Omental fat pad (tissue), 4 donors: ENCODE results near the gene KRT80. TPM values are rescaled to one million over a fixed set of nuclear protein-coding genes. Genes with fewer than 3 reads are reported as not detected.

Source experiments
- ATAC-seq: fragments of 150-250 bp; one replicate; pipeline ENCODE4 v1.9.1; 2016; ENCODE audit warnings: mild to moderate bottlenecking, moderate library complexity; ENCODE audit not compliant: low FRiP score
- DNase-seq: peaks from one replicate; pipeline ENCODE4 v3.0.0-alpha.2; 2019; ENCODE audit warnings: low spot score
- CTCF ChIP-seq, 3 donors: fragments of 450-650 bp; IDR thresholded peaks; one replicate each; pipeline ENCODE4 v1.5.1; 2016 to 2017; ENCODE audit warnings: antibody characterized with exemption in 3 of 3, mild to moderate bottlenecking in 3 of 3, moderate library complexity in 2 of 3
- total RNA-seq, 4 donors: library from RNA; depleted of rRNA; stranded (reverse); fragments of >200 nt; gene quantifications; one replicate each; pipeline ENCODE4 v1.1.0, GENCODE V29; 2016

KRT80 gene
- total RNA-seq, 4 donors from 2014 or later: 0.37 to 5.5 (median 0.75) TPM; not detected in 1

GRCh38 chr12:52236386-52237050 is 44.7 kb upstream of the KRT80 start:
- ATAC-seq: no peak
- no peak for DNase-seq
- TF ChIP-seq CTCF (IDR thresholded peaks at IDR 0.05): no peak

- DNase-seq: peak; percentile 16
- no peak for ATAC-seq
- no peak for TF ChIP-seq CTCF (IDR thresholded peaks at IDR 0.05)
Measured at GRCh38 chr12:52235822-52236361, 44.1 kb upstream of the KRT80 start.

- DNase-seq (peak; percentile 17), ATAC-seq (no peak)
- TF ChIP-seq CTCF (IDR thresholded peaks at IDR 0.05): no peak
Measured at GRCh38 chr12:52235001-52235764, 43.4 kb upstream of the KRT80 start.

GRCh38 chr12:52234223-52234810 is 42.5 kb upstream of the KRT80 start:
- DNase-seq: peak; percentile 6
- no peak for TF ChIP-seq CTCF (IDR thresholded peaks at IDR 0.05)
- ATAC-seq: no peak

GRCh38 chr12:52233462-52234207 is 41.8 kb upstream of the KRT80 start:
- no peak for TF ChIP-seq CTCF (IDR thresholded peaks at IDR 0.05)
- ATAC-seq (no peak), DNase-seq (peak; percentile 20)

GRCh38 chr12:52232674-52233461 is 41.1 kb upstream of the KRT80 start, which contains the start of gene KRT7:
Gene KRT7, plus strand, starts transcription at chr12:52233243. Its CDS starts 54 bp downstream, at chr12:52233297.
- DNase-seq: peak; percentile 22
- peak; percentile 52 for ATAC-seq
- no peak for TF ChIP-seq CTCF (IDR thresholded peaks at IDR 0.05)
